NCI-H2029 (cell line): ENCODE data around the gene SLC6A9.

Experiments
- DNase-seq: peaks from one replicate; lab custom pipeline; 2025; lab: John Stamatoyannopoulos, UW

The SLC6A9 gene

GRCh38 chr1:44048532-44049215 lies 17.4 kb upstream of the SLC6A9 start:
- no peak for DNase-seq

DNA sequence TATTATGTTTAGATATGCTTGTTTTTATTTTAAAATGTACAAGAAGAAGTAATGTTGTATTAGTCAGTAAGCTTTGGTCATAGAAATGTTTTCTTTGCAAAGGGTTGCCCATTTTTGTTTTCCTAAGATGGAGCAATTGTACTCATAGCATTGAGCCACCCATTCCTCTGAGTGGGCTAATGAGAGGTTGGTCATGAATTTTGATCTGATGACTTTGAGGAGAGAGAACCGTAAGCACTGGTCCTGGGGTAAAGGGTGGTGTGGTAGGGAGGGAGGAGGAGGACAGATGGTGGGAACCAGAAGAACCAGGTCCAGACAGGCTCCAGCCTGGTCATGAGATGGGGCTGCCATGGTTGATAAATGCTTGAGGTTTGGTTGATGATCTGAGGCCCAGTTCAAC lies 15.9 kb upstream of the SLC6A9 start:
- DNase-seq, result no peak

DNA sequence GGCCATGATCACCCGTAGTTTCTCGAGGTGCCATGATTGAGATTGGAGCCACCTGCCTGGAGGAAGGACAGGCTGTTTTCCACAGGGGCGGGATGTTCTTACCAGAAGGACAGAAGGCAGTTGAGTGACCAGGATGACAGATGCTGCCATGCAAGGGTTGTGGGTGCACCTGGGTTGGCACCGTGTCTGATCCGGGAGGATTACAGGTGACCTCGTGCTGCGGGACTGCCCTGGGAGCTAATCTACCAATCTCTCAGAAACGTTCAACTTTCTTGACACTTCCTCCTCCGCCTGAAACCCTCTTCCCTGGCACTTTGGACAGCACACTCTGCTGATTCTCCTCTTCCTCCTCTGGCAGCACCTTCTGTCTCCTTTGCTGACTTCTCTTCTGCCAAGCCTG lies 13.8 kb upstream of the SLC6A9 start:
- no peak for DNase-seq

GRCh38 chr1:44044071-44044801 lies 13.0 kb upstream of the SLC6A9 start:
- no peak for DNase-seq

- no peak for DNase-seq
Measured at GRCh38 chr1:44043176-44044070, 12.2 kb upstream of the SLC6A9 start.

DNA sequence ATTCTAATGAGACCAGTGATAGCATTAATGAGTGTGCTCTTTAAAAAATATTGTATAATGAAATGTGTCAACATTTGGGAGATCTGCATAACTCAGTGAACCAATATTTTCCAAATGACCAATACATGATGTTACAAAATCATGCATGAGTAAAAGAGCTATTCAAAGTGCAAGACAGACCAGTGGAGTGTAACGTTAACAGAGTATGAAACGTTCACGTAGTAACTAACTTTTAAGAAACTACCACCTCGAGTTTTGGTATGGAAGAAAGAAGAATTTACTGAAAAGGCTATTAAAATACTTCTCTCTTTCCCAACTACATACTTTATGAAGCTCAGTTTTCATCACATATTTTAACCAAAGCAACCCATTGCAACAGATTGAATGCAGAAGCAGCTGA lies 9.6 kb upstream of the SLC6A9 start:
- no peak for DNase-seq

DNA sequence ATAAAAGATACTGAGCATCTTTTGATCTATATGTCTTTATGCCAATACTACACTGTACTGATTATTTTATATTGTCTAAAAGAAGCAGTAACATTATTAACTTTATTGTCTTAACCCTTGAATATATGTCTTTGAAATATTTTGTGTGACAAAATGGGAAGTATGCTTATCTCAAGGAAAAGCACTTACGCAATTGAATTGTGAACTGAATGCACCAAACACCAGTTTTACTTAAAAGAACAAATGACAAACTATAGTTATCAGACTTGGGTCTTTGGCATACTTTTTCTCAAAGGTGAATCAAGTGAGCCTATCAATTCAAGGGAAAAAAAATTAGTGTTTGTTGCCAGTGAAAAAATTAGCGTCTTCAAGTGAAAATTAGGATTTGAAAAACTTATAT lies 9.2 kb upstream of the SLC6A9 start:
- DNase-seq, result no peak

DNA sequence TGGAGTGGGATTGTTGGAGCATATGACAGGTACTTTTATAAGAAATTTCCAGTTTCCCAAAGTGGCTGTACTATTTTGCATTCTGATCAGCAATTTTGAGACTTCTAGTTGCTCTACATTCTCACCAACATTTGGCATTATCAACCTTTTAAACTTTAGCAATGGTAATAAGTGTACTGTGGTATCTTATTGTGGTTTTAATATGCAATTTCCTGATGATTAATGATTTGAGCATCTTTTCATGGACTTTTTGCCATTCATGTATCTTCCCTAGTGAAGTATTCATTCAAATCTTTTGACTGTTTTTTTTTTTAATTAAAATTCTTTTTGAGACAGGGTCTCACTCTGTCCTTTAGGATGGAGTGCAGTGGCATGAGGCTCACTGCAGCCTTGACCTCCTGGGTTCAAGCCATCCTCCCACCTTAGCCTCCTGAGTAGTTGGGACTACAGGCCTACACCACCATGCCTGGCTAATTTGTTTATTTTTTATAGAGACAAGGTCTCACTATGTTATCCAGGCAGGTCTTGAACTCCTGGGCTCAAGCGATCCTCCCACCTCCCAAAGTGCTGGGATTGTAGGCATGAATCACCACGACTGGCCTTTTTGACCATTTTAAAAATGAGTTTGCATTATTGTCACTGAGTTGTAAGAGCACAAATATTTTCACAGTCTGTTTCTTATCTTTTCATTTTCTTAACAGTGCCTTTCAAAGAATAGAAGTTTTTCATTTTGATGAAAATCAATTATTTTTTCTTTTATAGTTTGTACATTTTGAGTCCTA lies 7.8 kb upstream of the SLC6A9 start:
- DNase-seq, result no peak

- no peak for DNase-seq
Measured at GRCh38 chr1:44037154-44037553, 5.9 kb upstream of the SLC6A9 start.

GRCh38 chr1:44036409-44037139 lies 5.3 kb upstream of the SLC6A9 start:
- DNase-seq, result peak; percentile 85

- no peak for DNase-seq
Measured at GRCh38 chr1:44035726-44036408, 4.6 kb upstream of the SLC6A9 start.

DNA sequence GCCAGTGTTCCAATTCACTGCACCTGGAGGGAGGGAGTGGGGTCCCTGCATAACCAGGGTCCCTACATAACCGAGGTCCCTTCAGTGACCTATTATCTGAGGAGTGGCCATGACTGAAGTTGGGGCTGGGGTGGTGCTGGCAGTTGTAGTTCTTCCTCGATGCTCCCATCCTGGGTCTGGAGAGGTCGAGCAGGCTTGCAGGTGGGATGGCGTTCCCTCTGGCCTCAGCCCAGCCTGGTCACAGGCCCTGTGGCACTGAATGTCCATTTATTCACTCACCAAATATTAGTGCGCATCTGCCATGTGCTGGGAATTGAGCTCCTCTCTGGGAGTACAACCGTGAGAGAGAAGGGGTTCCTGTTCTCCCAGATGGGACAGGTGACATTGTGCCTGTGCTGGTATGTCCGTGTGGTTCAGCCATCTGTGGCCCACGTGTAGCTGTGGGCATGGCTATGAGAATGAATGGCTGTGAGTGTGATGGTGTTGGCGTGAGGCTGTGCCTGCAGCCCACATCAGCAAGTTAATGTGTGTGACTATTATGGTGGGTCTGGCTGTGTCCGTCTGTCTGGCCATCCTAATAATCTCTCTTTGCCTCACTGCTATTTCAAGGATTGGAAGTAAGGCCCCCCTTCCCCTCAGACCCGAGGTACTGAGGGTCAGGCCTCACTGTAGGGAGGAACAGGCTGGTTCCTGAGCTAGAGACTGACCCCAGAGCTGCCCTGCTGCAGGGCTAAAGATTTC lies 3.9 kb upstream of the SLC6A9 start:
- no peak for DNase-seq

GRCh38 chr1:44034423-44034822 lies 3.2 kb upstream of the SLC6A9 start:
- no peak for DNase-seq

DNA sequence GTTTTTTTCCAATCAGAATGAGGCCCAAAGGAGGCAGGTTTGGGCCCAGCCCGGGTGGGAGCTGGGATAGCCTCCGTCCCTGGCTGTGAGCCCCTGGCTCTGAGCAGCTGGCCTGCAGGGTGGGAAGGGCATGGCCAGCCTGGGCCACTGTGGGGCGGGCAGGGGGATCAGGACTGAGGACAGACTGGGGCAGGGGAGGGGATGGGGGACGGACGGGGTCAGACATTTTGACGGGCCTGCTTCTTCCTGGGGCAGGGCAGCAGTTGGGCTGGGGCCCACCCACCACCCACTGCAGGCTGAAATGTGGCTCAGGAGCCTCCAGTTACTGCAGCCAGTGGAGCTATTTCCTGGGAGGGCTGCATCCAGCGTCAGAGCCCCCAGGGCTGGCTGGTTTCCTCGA lies 2.5 kb upstream of the SLC6A9 start:
- no peak for DNase-seq

DNA sequence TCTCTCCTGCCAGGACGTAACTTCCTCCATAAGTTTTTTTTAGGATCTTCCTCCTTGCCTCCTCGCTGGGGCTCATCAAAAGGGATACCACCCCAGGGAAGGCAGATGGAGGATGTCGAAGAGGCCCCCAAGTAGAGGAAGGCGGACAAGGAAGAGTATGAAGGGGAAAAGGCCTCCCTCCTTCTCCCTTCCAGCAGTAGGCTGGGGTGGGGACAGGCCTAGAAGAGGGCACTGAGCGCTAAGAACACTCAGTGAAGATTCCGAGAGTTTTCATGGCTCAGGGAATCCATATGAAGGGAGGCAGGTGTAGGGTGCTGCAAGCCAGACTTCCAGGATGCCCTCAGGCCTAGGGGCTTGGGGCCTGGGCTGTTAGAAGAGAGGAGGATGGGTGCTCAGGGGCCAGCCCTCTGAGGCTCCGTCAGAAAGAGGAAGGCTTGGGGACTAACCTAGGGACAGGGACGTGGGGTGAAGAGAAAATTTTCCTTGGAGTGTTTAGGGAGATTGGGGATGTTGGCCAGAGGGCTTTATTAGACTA lies 1.8 kb upstream of the SLC6A9 start:
- DNase-seq, result no peak

- no peak for DNase-seq
Measured at GRCh38 chr1:44032170-44032790, 1.0 kb upstream of the SLC6A9 start.

DNA sequence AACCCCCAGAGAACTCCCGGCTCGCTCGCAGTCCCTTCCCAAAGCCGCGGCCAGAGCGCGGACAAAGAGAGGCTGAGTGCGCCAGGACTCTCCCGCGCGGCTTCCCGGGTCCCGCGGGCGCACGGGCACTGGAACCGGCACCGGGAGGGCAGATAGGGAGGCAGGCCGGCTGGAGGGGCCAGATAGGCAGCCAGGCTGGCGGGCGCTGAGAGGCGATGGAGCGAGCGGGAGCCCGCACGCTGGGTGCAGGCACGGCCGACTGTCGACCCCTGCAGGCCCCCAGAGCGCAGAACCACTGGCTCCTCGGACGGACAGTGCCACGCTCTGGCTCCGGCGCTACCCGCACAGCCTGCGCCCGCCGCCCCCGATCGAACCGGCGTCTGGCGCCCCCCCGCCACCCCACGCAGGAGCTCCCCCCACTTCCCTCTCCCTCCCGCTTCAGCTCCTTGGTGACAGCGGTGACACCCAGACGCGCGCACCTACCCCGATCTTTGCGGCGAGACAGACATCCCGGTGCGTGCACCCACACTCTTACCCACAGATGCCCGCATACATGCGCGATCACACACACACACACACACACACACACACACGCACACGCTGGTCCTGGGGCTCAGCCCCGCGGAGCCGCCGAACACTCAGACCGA lies 534 bp downstream of the SLC6A9 start:
- peak; percentile 55 for DNase-seq

GRCh38 chr1:44029911-44030604 lies 1.2 kb downstream of the SLC6A9 start:
- peak; percentile 95 for DNase-seq
